M059J (cell line): Measurements from ENCODE around the gene SURF2. TPM values are rescaled to one million over a fixed set of nuclear protein-coding genes. Genes with fewer than 3 reads are reported as not detected.
A peak's percentile ranks its signal among the peaks of the same experiment; 100 is the strongest.
"Not testable (repeated sequence)": the region's sequence is repeated elsewhere in the genome, so short reads cannot be mapped to it uniquely, and the experiment has no call there.

Source experiments
- DNase-seq: peaks from one replicate; pipeline ENCODE4 v3.0.0-alpha.2; 2012; ENCODE audit warnings: low read depth
- total RNA-seq: library from RNA; depleted of rRNA; stranded (reverse); fragments of >200 nt; shearing (Covaris generic); gene quantifications from 2 replicates; pipeline ENCODE4 v1.2.3, GENCODE V29; 2014

SURF2 gene
- total RNA-seq, 1 experiment from 2014 or later = 19.8 TPM

GRCh38 chr9:133375724-133376654 is 19.6 kb downstream of the SURF2 start, which contains the start of the genes STKLD1 and SURF4:
TSS of gene STKLD1 (plus strand) at chr9:133376366. CDS start at chr9:133376474, 108 bp downstream.
TSS of gene SURF4 (minus strand) at chr9:133376060. CDS start at chr9:133375969, 91 bp downstream.
- peak; percentile 94 for DNase-seq

GRCh38 chr9:133377280-133377679 is 20.9 kb downstream of the SURF2 start:
- not testable (repeated sequence) for DNase-seq

DNA sequence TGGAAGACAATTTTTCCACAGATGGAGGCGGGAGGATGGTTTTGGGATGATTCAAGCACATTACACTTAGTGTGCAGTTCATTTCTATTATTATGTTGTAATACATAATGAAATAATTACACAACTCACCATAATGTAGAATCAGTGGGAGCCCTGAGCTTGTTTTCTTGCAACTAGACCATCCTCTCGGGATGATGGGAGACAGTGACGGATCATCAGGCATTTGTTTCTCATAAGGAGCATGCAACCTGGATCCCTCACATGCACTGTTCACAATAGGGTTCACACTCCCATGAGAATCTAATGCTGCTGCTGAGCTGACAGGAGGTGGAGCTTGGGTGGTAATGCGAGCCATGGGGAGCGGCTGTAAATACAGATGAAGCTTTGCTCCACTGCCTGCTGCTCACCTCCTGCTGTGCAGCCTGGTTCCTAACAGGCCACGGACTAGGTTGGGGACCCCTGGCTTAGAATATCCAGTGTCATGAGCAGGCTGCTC is 21.4 kb downstream of the SURF2 start:
- no peak for DNase-seq

GRCh38 chr9:133378408-133378962 is 22.1 kb downstream of the SURF2 start:
- DNase-seq = no peak

- no peak for DNase-seq
These were observed 23.1 kb downstream of the SURF2 start for GRCh38 chr9:133379153-133380086.

- no peak for DNase-seq
These were observed 24.4 kb downstream of the SURF2 start for GRCh38 chr9:133380734-133381133.

GRCh38 chr9:133382507-133383141 is 26.3 kb downstream of the SURF2 start:
- DNase-seq = no peak

DNA sequence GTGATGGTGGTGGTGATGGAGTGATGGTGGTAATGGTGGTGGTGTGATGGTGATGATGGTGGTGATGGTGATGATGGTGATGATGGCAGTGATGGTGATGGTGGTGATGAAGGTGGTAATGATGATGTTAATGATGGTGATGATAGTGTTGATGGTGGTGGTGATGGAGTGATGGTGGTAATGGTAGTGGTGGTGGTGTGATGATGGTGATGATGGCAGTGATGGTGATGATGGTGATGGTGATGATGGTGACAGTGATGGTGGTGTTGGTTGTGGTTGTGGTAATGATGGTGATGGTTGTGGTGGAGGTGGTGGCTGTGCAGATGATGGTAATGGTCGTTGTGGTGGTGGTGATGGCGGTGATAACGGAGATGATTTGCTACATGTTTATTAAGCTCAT is 27.1 kb downstream of the SURF2 start:
- DNase-seq = no peak

DNA sequence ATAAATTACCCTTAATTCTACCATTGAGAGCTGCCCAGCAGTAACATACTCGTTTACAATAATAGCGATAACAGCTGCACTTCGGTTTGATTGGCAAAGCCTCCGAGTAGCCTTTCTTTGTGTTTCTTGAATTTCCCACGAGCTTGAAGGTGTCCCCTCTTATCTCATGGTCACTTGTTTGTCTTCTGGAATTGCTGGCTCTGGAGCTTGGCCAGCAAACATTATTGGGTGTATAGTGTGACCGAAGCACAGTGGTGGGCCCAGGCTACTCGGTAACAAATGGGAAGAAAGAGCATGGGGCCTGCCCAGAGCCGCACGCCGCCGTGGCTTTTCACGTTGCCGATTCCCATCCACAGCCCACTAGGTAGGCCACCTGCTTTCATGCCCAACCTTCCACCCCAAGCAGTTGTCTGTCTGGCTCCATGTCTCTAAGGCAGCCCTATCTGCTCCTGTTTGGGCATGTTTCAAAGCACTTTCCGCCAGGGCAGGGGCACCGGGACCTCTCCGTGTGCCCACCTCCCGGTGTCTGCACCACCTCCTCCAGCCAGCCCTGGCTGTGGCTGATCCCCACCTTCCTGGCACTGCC is 28.5 kb downstream of the SURF2 start:
- no peak for DNase-seq

DNA sequence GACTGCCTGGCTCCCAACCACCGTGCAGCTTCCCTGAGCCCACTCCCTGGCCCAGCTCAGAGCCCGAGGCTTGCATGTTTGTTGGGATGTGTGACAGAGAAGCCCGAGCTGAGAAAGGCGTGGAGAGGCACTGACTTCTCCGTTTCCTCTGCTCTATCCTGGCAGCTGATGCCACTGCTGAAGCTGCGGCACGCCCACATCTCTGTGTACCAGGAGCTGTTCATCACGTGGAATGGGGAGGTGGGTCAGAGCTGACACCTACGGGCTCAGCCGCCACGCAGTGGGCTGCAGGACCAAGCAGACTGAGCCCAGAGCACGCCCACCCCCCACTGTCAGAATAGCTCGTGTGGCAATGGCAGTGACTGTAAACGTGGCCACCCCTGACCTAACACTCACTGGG is 29.1 kb downstream of the SURF2 start:
- DNase-seq = no peak

GRCh38 chr9:133386338-133386737 is 30.0 kb downstream of the SURF2 start:
- no peak for DNase-seq

GRCh38 chr9:133387680-133388079 is 31.3 kb downstream of the SURF2 start:
- peak; percentile 14 for DNase-seq

- DNase-seq = no peak
These were observed 32.7 kb downstream of the SURF2 start for GRCh38 chr9:133389025-133389557.

- DNase-seq = no peak
These were observed 33.2 kb downstream of the SURF2 start for GRCh38 chr9:133389562-133389961.

GRCh38 chr9:133390713-133391112 is 34.4 kb downstream of the SURF2 start:
- DNase-seq = no peak

- not testable (repeated sequence) for DNase-seq
These were observed 35.1 kb downstream of the SURF2 start for GRCh38 chr9:133391449-133391848.

- DNase-seq = not testable (repeated sequence)
These were observed 36.0 kb downstream of the SURF2 start for GRCh38 chr9:133392308-133392707.

GRCh38 chr9:133393399-133393798 is 37.0 kb downstream of the SURF2 start:
- no peak for DNase-seq

DNA sequence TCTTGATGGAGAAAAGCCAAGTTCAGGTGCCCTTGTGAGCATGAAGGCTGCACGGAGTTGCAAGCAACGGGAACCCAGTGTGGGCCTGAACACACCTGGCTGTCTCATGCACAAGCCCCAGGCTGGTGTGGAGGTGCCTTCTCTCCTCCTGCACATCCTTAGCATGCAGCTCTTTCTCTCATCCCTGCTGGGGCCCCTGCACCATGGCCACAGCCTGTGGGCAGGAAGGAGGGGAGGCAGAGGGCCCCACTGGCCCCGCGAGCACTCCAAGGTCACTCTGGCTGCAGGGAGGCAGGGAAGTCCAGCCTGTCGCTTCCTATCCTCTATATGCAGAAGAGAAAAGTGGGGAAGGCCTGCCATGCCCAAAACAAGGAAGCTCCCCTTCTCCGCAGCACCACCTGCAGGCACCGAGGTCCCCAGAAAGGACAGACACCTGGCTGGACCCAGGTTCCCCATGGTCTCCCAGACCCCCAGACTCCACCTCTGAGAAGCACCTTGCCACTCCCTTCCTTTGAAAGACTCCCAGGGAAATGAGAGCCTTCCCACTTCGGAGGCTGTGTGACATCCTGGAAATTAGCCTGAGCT is 38.4 kb downstream of the SURF2 start:
- DNase-seq = no peak

GRCh38 chr9:133396952-133397351 is 40.6 kb downstream of the SURF2 start:
- peak; percentile 54 for DNase-seq
